HepG2 (cell line): ENCODE data around the gene OR1I1. TPM values are rescaled to one million over a fixed set of nuclear protein-coding genes. Genes with fewer than 3 reads are reported as not detected.
A peak's percentile ranks its signal among the peaks of the same experiment; 100 is the strongest.

Experiments used
- BRF2 ChIP-seq: sonication (generic); formaldehyde crosslinking; IDR thresholded peaks from 2 replicates; pipeline ENCODE4 v1.8.1; 2022; ENCODE audit warnings: mild to moderate bottlenecking, missing genetic modification reagents
- GABPB1 ChIP-seq: IDR thresholded peaks from 2 replicates; pipeline ENCODE4 v1.6.1; 2016; ENCODE audit warnings: mild to moderate bottlenecking, missing genetic modification reagents, moderate library complexity, missing compliant biosample characterization
- GTF3A ChIP-seq: sonication (generic); formaldehyde crosslinking; conservative IDR thresholded peaks from 2 replicates; pipeline ENCODE4 v1.4.0; 2020; ENCODE audit warnings: mild to moderate bottlenecking, missing genetic modification reagents
- NR2F2 ChIP-seq: IDR thresholded peaks from 2 replicates; pipeline ENCODE4 v1.6.1; 2012; ENCODE audit warnings: low read depth, inconsistent platforms, borderline replicate concordance
- POLR2AphosphoS5 ChIP-seq: IDR thresholded peaks from 2 replicates; pipeline ENCODE4 v1.6.1; 2012; ENCODE audit warnings: low read depth, low read length
- YEATS2 ChIP-seq: sonication (generic); formaldehyde crosslinking; IDR thresholded peaks from 2 replicates; pipeline ENCODE4 v1.4.0; 2020; ENCODE audit warnings: missing genetic modification reagents, borderline replicate concordance
- ZNF597 ChIP-seq: sonication (generic); formaldehyde crosslinking; IDR thresholded peaks from 2 replicates; pipeline ENCODE4 v1.5.0; 2020; ENCODE audit warnings: missing genetic modification reagents
- ZNF646 ChIP-seq: sonication (generic); formaldehyde crosslinking; IDR thresholded peaks from 2 replicates; pipeline ENCODE4 v1.9.0; 2021; ENCODE audit warnings: mild to moderate bottlenecking, missing genetic modification reagents
- ZSCAN9 ChIP-seq: IDR thresholded peaks from 2 replicates; pipeline ENCODE4 v1.6.1; 2016; ENCODE audit warnings: borderline replicate concordance
- polyA plus RNA-seq, 8 experiments: library from polyadenylated mRNA; depleted of rRNA in 3 of 8; stranded (reverse) in 7 of 8; unstranded in 1 of 8; fragments of >200 nt; fragmentation: Illumina TruSeq in 4 of 8; extraction: Trizol in 4 of 8; gene quantifications; 2 replicates each; pipeline versions ENCODE4 v1.2.1 to v1.2.3, GENCODE V29; 2011 to 2016; ENCODE audit warnings: low read depth in 4 of 8, missing spikeins in 1 of 8, mixed read lengths in 1 of 8; ENCODE audit not compliant: insufficient read depth in 1 of 8
- total RNA-seq, 5 experiments: library from RNA; depleted of rRNA; stranded (reverse); fragments of >200 nt; fragmentation: Illumina TruSeq; extraction: Trizol; gene quantifications; 2 replicates each; pipeline ENCODE4 v1.2.3, GENCODE V29; 2016; ENCODE audit warnings: low read depth in 1 of 5
- TF ChIP-seq, protein P1 (sequence below): sonication (generic); formaldehyde crosslinking; IDR thresholded peaks from 2 replicates; pipeline ENCODE4 v1.4.0; 2020; ENCODE audit warnings: missing genetic modification reagents, mild to moderate bottlenecking, borderline replicate concordance

The OR1I1 gene
- total and polyA plus RNA-seq, 2 of the 13 experiments (the other 11 are each of a cell fraction or from before 2014, with no cell fraction given): not detected

GRCh38 chr19:15107061-15108010, 25.3 kb downstream of the OR1I1 start, which contains the start of gene SYDE1 (continued):
- TF ChIP-seq ZNF646 (CRISPR knock-in tag) (no peak), YEATS2 (no peak), GABPB1 (CRISPR knock-in tag) (peak; percentile 59), NR2F2 (no peak), ZSCAN9 (CRISPR knock-in tag) (no peak), GTF3A (CRISPR knock-in tag) (no peak), BRF2 (CRISPR knock-in tag) (no peak), POLR2AphosphoS5 (peak; percentile 48; the same call in 1 of the 2 replicates), ZNF597 (no peak)
- TF ChIP-seq, protein P1, sequence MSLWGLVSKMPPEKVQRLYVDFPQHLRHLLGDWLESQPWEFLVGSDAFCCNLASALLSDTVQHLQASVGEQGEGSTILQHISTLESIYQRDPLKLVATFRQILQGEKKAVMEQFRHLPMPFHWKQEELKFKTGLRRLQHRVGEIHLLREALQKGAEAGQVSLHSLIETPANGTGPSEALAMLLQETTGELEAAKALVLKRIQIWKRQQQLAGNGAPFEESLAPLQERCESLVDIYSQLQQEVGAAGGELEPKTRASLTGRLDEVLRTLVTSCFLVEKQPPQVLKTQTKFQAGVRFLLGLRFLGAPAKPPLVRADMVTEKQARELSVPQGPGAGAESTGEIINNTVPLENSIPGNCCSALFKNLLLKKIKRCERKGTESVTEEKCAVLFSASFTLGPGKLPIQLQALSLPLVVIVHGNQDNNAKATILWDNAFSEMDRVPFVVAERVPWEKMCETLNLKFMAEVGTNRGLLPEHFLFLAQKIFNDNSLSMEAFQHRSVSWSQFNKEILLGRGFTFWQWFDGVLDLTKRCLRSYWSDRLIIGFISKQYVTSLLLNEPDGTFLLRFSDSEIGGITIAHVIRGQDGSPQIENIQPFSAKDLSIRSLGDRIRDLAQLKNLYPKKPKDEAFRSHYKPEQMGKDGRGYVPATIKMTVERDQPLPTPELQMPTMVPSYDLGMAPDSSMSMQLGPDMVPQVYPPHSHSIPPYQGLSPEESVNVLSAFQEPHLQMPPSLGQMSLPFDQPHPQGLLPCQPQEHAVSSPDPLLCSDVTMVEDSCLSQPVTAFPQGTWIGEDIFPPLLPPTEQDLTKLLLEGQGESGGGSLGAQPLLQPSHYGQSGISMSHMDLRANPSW (CRISPR knock-in tag): no peak
